ENCODE results near the gene ENHO. TPM values are rescaled to one million over a fixed set of nuclear protein-coding genes. Genes with fewer than 3 reads are reported as not detected.
A peak's percentile ranks its signal among the peaks of the same experiment; 100 is the strongest.

Gene ENHO
- total RNA-seq, 1 donor from 2014 or later, result 0.96 TPM

DNA sequence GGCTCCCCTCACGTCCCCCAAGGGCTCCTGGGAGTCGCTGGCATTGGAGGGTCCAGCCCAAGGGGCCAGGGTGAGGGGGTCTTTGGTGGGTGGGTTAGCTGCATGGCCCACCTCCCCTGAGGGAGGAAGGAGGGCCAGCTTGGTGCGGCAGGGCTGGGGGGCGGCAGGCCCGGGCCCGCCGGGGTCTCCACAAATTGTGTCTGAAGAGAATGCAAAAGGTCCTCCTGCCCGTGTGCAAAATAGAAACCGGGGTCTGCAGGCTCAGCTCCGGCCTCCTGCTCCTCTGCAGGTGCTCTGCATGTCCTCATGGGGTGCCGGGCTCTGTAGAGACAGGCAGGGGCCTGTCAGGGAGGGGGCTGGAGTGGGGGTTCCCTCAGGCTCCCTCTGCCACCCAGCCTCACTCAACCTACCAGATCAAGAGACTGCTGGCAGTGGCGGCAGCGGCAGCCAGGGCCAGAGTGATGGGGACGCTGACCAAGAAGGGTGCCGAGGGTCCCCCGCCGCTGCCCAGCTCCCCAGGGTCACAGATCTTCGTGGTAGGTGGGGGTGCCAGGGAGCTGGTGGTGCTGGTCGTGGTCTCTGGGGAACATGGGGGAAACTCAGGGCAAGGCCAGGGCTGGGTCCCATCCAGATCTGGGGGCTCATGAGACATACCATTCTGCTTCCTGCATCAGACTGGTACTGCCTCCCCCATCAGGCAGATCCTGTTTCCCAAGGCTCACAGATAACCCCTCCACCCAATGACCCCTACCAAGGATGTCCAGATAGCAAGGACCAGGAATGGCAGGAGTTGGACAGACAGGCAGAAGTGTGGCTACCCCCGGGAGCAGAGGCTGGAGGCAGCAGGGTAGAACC, 29.2 kb upstream of the ENHO start:
- H3K4me1 Mint-ChIP-seq, result peaks cover 23% of the 10 kb centered on the region
- H3K9me3 Mint-ChIP-seq, result no peaks in the 10 kb centered on the region
- no peak overlapping the region for H3K4me3 Mint-ChIP-seq
- H3K27ac Mint-ChIP-seq, result no peak overlapping the region
- no peaks in the 10 kb centered on the region for H3K36me3 Mint-ChIP-seq
- TF ChIP-seq, protein P1, sequence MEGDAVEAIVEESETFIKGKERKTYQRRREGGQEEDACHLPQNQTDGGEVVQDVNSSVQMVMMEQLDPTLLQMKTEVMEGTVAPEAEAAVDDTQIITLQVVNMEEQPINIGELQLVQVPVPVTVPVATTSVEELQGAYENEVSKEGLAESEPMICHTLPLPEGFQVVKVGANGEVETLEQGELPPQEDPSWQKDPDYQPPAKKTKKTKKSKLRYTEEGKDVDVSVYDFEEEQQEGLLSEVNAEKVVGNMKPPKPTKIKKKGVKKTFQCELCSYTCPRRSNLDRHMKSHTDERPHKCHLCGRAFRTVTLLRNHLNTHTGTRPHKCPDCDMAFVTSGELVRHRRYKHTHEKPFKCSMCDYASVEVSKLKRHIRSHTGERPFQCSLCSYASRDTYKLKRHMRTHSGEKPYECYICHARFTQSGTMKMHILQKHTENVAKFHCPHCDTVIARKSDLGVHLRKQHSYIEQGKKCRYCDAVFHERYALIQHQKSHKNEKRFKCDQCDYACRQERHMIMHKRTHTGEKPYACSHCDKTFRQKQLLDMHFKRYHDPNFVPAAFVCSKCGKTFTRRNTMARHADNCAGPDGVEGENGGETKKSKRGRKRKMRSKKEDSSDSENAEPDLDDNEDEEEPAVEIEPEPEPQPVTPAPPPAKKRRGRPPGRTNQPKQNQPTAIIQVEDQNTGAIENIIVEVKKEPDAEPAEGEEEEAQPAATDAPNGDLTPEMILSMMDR (IDR thresholded peaks at IDR 0.05; ENCODE audit: unreplicated experiment), result no peak
- peaks cover 18% of the 10 kb centered on the region for H3K27me3 Mint-ChIP-seq (ENCODE audit: low read depth)
- DNase-seq (ENCODE audit: low spot score in 2 of 2, unreplicated experiment in 2 of 2), result no peak

DNA sequence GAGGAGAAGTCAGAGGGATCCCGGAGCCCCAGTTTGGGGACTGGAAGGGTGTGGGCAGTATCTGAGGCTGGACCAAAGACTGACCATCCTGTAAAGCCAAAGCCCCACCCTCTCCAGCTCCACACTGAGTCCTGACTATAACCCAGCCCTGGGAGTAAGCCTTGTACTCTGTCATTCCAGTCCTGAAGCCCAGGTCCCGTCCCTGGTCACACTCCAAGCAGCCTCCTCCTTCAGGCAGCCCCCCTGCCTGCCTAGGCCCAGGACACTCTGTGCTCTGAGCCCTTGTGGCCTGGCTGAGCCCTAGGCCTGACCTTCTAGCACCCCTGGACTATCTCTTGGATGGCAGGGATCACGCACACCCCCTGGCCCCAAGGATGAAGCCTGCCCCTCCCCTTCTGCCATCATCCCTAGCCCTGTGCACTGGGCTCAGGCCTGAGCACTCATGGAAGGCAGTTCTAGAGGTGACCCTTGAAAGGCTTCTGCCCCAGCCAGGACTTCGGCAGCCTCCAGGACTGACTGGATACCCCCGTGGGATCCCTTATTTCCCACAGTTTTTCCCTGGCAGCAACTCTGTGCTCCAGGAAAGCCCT, 28.0 kb upstream of the ENHO start:
- H3K27me3 Mint-ChIP-seq (ENCODE audit: low read depth), result peaks cover 27% of the 10 kb centered on the region
- no peaks in the 10 kb centered on the region for H3K36me3 Mint-ChIP-seq
- TF ChIP-seq, protein P1 (IDR thresholded peaks at IDR 0.05; ENCODE audit: unreplicated experiment), result no peak
- no peak for DNase-seq (ENCODE audit: low spot score in 2 of 2, unreplicated experiment in 2 of 2)
- no peak overlapping the region for H3K27ac Mint-ChIP-seq
- H3K4me1 Mint-ChIP-seq, result peaks cover 18% of the 10 kb centered on the region
- H3K9me3 Mint-ChIP-seq, result no peaks in the 10 kb centered on the region
- no peak overlapping the region for H3K4me3 Mint-ChIP-seq

DNA sequence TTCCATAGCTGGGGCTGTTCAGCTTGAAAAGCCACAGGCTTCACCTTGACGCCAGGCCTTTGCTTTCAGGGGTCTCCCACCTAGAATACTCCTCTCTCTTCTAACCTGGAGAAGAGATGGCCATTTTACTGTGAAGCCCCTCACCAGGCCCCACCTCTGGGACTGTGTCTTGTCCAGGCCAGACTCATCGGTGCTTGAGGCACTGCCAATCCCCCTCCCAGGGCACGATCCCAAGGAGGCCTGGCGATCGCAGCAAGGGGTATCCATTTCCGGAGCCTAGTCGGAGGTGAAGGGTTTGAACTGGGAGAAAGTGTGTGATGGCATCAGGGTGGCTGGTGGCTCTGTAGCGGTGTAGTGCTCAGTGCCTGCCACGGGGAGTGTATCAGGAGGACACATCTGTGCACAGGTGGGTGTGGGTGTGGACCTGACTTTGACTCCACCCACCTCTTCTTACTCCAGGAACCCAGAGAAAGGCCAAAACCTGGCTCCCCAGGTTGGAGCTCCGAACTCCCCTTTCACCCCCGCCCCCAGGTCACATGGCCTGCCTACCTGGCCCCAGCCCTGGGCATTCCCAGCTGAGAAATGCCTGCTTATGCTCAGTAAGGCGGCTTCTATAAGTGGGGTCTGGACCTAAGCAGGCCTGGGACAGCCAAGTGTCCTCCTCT, 27.4 kb upstream of the ENHO start:
- H3K4me3 Mint-ChIP-seq, result no peak overlapping the region
- H3K9me3 Mint-ChIP-seq, result no peaks in the 10 kb centered on the region
- H3K27me3 Mint-ChIP-seq (ENCODE audit: low read depth), result peaks cover 34% of the 10 kb centered on the region
- no peaks in the 10 kb centered on the region for H3K36me3 Mint-ChIP-seq
- no peak for DNase-seq (ENCODE audit: low spot score in 2 of 2, unreplicated experiment in 2 of 2)
- TF ChIP-seq, protein P1 (IDR thresholded peaks at IDR 0.05; ENCODE audit: unreplicated experiment), result no peak
- peaks cover 14% of the 10 kb centered on the region for H3K4me1 Mint-ChIP-seq
- H3K27ac Mint-ChIP-seq, result no peak overlapping the region

DNA sequence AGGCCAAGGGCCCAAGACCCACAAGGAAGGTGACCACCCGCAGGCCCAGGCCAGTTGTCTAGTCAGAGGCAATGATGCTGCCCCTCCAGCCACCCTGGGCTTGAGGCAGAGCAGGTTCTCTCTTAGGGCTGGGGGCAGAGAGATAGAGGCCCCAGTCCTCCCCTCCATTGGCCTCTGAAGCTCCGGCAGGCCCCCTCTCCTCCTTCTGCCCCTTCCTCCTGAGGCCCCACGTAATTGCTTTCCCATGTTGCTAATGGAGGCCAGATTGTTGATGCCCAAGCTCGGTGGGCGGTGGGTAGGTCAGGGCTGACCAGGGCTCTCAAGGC, 26.6 kb upstream of the ENHO start:
- TF ChIP-seq, protein P1 (IDR thresholded peaks at IDR 0.05; ENCODE audit: unreplicated experiment), result no peak
- peaks cover 41% of the 10 kb centered on the region for H3K27me3 Mint-ChIP-seq (ENCODE audit: low read depth)
- no peak overlapping the region for H3K27ac Mint-ChIP-seq
- no peaks in the 10 kb centered on the region for H3K9me3 Mint-ChIP-seq
- H3K4me3 Mint-ChIP-seq, result no peak overlapping the region
- H3K4me1 Mint-ChIP-seq, result peaks cover 6% of the 10 kb centered on the region
- no peak for DNase-seq (ENCODE audit: low spot score in 2 of 2, unreplicated experiment in 2 of 2)
- no peaks in the 10 kb centered on the region for H3K36me3 Mint-ChIP-seq

DNA sequence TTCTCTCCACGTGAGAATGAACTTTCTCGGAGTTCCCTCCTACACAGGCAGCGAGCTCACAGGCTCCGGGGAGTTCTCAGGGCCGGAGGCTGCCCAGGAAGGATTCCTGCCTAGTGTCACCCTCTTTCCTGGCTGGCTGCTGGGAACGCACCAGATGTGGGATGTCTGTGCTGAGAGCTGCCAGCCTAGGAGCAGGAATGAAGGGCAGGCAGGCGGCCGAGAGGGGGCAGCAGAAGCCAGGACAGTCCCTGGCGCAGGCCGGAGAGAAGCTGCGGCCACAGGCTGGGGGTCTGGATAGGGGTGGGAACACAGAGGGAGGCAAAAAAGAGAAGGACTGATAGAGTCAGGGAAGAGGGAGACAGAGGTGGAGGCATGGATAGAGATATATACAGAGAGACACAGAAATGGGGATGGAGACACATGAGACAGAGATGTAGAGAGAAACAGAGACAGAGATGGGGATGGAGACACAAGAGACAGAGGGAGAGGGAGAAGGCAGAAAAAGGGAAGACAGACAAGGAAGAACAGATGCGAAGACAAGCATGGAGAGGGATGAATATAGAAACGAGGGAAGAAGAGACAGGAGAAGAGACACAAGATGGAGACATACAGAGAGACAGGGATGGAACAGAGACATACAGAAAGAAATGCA, 25.3 kb upstream of the ENHO start:
- no peak overlapping the region for H3K27ac Mint-ChIP-seq
- no peak overlapping the region for H3K4me3 Mint-ChIP-seq
- H3K9me3 Mint-ChIP-seq, result no peaks in the 10 kb centered on the region
- DNase-seq (ENCODE audit: low spot score in 2 of 2, unreplicated experiment in 2 of 2), result peak; percentile 55 to 85
- H3K36me3 Mint-ChIP-seq, result no peaks in the 10 kb centered on the region
- TF ChIP-seq, protein P1 (IDR thresholded peaks at IDR 0.05; ENCODE audit: unreplicated experiment), result peak; percentile 69
- peaks cover 45% of the 10 kb centered on the region for H3K27me3 Mint-ChIP-seq (ENCODE audit: low read depth)
- H3K4me1 Mint-ChIP-seq, result no peaks in the 10 kb centered on the region
